ENCODE measurements around the gene RPS2.
"Not testable (repeated sequence)": the region's sequence is repeated elsewhere in the genome, so short reads cannot be mapped to it uniquely, and the experiment has no call there.

RPS2 gene

GRCh38 chr16:1964506-1965395 lies at the start of gene RPS2:
TSS of gene RPS2 (minus strand) at chr16:1964826. CDS start at chr16:1964625, 201 bp downstream.
- DNase-seq: peak; percentile 98

- no peak for DNase-seq
These were observed 48.9 kb upstream of the RPS2 start for GRCh38 chr16:2013527-2013926.

GRCh38 chr16:2011726-2012125 lies 47.1 kb upstream of the RPS2 start:
- not testable (repeated sequence) for DNase-seq

GRCh38 chr16:2009791-2010510 lies 45.3 kb upstream of the RPS2 start, which contains the start of gene ZNF598:
TSS of gene ZNF598 (minus strand) at chr16:2009821.
- peak; percentile 92 for DNase-seq

DNA sequence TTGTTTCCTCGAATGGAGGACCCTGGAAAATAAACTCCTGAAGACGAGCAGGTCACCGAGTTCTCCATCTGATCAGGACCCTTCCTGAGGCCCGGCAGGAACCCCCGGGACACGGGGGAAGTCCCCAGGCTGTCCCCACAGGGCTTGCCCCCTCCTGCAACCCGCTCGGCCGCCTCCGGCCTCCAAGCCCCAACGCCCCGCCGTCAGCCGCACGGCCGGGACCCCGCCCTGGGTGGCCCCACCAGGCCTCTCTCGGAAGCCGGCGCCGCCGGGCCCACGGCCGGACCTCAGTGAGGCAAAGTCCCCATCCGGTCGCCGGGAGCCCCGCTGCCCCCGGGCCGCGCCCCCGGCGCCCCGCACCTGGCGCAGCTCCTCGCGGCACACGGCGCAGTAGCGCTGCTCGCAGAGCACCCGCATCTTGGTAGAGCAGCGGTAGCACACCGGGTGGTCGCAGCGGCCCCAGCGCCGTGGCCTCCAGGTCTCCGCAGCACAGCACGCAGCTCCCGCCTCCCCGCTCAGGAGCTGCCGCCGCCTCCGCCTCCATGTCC lies 44.6 kb upstream of the RPS2 start:
- peak; percentile 40 for DNase-seq

DNA sequence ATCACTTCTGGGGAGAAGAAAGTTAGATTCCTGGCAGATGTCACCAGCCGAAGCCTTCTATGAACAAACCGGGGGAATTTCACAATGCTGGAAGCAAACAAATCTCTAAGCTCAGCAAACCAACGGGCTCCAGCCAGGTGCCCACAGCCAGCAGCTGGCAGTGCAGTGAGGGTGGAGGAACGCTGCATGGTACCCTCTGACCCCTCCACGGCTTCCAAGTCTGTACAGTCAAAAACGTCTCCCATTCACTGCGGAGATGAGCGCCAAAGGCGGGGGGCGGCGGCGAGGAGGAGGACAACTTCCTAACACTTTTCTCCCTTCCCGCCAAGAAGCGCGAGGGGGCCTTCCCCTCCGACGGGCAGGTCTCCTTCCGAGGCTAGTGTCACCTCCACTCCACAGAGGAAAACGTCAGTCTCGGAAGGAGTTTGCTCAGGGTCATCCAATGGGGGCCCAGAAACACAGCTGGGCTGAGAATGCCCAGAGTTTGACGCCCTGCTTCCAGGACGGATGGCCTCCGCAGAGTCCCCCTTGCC lies 44.1 kb upstream of the RPS2 start:
- DNase-seq: peak; percentile 31

GRCh38 chr16:2008009-2008526 lies 43.4 kb upstream of the RPS2 start:
- DNase-seq: peak; percentile 45

GRCh38 chr16:2007081-2007836 lies 42.6 kb upstream of the RPS2 start:
- DNase-seq: no peak

DNA sequence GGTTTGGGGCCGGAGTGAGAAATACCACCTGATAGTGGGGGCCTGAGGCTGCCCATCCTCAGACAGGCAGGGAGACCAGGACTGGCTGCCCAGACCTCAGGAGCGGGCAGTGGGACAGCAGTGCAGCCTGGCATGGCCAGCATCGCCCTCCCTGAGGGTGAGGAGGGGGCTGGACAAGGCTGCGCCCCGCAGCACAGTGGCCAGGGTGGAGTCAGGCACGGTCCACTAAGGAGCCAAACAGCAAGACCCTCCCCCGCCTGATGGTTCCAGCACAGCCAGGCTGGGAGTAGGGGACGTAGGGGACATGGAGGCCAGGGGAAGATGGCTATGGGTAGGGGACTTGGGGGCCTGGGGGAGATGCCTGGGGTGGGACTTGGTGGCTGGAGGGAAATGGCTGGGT lies 41.7 kb upstream of the RPS2 start:
- DNase-seq: no peak

- DNase-seq: no peak
These were observed 41.0 kb upstream of the RPS2 start for GRCh38 chr16:2005646-2006045.

- no peak for DNase-seq
These were observed 40.3 kb upstream of the RPS2 start for GRCh38 chr16:2004795-2005517.

- peak; percentile 94 for DNase-seq
These were observed 39.4 kb upstream of the RPS2 start for GRCh38 chr16:2003827-2004641.

- DNase-seq: no peak
These were observed 38.7 kb upstream of the RPS2 start for GRCh38 chr16:2003231-2003826.

- no peak for DNase-seq
These were observed 38.0 kb upstream of the RPS2 start for GRCh38 chr16:2002406-2003230.

- DNase-seq: no peak
These were observed 37.1 kb upstream of the RPS2 start for GRCh38 chr16:2001456-2002355.

GRCh38 chr16:2001035-2001434 lies 36.4 kb upstream of the RPS2 start:
- DNase-seq: no peak

DNA sequence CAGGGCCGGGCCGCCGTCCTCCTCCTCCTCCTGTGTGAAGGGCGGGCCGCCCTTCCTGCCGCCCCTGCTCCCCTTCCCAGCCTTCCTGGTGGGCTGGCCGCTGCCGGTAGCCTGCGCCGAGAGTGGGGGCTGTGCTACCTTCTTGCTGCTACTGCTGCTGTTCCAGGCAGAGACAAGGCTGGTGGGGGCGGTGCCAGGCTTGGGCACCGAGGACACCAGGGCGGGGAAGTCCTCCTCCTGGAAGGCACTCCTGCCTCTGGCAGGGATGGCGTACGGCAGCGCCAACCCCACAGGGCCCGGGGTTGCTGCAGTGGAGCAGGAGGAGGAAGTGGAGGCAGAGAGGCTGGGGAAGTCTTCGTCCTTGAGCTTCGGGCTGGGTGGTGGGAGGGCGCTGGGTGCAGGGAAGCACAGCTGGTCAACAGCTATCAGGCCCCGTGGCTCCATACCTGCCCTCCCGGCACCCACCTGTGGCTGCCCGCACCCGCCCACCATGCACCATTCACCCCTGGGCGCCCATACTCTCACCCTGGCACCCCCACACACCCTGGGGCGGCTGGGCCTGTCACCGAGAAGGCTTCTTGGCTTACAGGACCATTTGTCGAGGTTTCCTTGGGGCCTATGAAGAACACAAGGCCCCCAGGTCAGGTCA lies 35.4 kb upstream of the RPS2 start:
- DNase-seq: no peak
